GM20000 (cell line): ENCODE results near the gene SPAG16.

Experiments
- DNase-seq: peaks from one replicate; pipeline ENCODE4 v3.0.0; 2012; ENCODE audit warnings: low spot score
- TF ChIP-seq, protein P1 (sequence below): IDR thresholded peaks from 2 replicates; pipeline ENCODE4 v1.5.1; 2012; ENCODE audit warnings: mild to moderate bottlenecking, control low read depth; ENCODE audit errors: extremely low read depth, missing control alignments

SPAG16 gene

GRCh38 chr2:213286161-213286560 lies 1.9 kb downstream of the SPAG16 start:
- no peak for DNase-seq

DNA sequence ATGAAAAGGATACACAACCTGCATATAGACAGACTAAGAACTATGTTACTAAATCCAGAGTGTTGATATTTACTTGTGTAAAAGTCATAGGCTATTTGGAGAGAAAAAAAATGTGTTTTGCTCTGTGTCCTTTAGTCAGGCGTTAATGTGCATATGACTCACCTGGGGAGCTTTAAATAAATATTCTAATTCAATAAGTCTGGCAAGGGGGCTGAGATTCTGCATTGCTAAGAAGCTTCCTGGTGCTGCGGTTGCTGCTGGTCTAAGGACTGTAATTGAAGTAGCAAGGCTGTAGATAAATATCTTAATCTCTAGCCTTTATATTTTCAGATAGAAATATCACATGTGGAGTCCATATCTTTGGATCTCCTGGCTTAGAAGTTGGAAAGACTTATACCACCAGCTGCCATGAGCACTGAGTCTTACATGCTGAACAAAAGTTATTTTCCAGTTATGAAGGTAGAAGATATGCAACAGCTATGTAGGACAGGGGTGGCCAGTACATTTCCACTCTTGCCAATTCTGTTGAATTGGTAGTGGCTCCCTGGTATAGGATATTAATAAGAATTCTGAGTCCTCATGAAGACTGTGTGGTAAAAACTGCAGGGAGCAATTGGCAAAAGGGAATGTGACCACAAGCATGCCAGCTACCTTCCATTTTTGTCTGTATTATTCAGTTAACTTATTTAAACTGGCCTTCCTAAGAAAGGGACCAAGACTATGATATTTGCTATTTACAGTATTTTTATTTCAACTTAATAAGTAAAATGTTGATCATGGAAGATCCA lies 4.8 kb downstream of the SPAG16 start:
- TF ChIP-seq, protein P1, sequence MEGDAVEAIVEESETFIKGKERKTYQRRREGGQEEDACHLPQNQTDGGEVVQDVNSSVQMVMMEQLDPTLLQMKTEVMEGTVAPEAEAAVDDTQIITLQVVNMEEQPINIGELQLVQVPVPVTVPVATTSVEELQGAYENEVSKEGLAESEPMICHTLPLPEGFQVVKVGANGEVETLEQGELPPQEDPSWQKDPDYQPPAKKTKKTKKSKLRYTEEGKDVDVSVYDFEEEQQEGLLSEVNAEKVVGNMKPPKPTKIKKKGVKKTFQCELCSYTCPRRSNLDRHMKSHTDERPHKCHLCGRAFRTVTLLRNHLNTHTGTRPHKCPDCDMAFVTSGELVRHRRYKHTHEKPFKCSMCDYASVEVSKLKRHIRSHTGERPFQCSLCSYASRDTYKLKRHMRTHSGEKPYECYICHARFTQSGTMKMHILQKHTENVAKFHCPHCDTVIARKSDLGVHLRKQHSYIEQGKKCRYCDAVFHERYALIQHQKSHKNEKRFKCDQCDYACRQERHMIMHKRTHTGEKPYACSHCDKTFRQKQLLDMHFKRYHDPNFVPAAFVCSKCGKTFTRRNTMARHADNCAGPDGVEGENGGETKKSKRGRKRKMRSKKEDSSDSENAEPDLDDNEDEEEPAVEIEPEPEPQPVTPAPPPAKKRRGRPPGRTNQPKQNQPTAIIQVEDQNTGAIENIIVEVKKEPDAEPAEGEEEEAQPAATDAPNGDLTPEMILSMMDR = no peak
- no peak for DNase-seq

More at GRCh38 chr2:213286161-213286560, 1.9 kb downstream of the SPAG16 start:
- TF ChIP-seq, protein P1 = no peak

DNA sequence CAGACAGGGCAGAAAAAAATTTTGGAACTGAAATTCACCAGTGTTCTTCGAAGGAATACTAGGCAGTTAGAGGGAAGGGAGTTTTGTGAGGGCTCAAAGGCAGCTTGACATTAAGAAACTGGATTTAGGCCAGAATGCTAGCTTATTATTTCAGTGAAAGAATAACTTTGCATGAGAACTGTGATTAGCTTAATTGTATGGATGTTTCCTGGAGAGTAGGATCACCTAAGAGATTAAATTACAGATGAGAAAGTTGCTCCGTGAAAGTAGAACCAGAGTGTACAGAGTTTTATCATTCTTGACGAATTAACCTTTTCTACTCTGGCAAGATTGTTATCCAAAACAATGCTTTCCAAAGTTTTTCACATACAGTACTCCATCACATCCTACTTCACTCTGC lies 6.2 kb downstream of the SPAG16 start:
- no peak for DNase-seq
- TF ChIP-seq, protein P1 = no peak

DNA sequence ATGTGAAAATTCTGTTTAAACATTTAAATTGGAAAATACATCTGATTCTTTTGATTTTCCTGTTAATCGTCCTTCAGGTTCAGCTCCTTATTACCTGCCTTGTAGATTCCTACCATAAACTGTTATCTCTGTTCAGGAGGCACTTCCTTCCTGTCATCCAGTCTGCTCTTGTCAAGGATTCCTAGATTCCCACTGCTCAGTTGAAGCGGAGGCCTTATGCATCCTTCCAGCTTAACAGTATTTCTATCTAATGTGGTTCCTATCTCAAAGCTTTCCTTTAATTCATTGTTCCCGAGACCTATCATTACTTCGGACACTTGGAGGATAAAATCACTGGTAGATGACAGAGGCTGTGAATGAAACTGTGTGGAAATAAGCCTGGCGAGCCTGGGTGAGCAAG lies 12.0 kb downstream of the SPAG16 start:
- no peak for DNase-seq
- TF ChIP-seq, protein P1 = no peak

DNA sequence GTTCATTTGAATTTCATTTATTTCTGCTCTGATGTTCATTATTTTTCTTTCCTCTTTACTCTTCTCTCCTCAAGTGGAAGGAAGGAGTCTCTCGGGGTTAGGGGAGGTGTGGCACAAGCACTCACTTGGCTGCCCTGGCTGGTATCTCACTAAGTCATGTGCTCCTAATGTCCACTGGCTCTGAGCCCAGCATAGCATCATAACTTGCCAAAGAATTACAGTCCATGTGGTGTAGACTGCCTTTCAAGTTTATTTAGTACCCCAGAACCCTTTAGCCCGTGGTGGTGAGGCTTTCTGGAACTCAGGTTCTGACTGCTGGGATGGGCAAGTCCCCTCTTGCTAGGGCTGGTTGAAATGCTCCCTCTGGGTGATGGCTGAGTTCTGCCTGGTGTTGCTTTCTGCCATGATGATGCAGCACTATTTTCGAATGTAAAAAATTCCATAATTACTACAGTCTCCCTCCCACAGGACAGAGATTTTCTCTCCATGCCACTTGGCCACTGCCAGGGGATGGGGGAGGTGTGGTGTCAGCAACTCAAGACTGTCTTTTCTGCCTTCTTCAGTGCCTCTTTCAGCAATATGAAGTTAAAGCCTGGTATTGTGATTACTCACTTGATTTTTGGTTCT lies 22.2 kb downstream of the SPAG16 start:
- TF ChIP-seq, protein P1 = no peak
- no peak for DNase-seq

- TF ChIP-seq, protein P1 = no peak
- no peak for DNase-seq
These were observed 31.1 kb downstream of the SPAG16 start for GRCh38 chr2:213315168-213315876.
